GM21526 (cell line): ENCODE measurements around the gene PLCL2.

Experiments
- ATAC-seq: cut with Tn5 transposase; IDR thresholded peaks from one replicate; pipeline ENCODE4 v1.9.1; 2021; ENCODE audit warnings: moderate library complexity; ENCODE audit not compliant: unreplicated experiment, low FRiP score

The PLCL2 gene

GRCh38 chr3:17063596-17063995 is 178.8 kb downstream of the PLCL2 start:
- ATAC-seq = no peak

GRCh38 chr3:17065315-17065714 is 180.6 kb downstream of the PLCL2 start:
- no peak for ATAC-seq

- ATAC-seq = no peak
Observed at GRCh38 chr3:17065881-17066280, 181.1 kb downstream of the PLCL2 start.

- no peak for ATAC-seq
Observed at GRCh38 chr3:17069754-17070153, 185.0 kb downstream of the PLCL2 start.

GRCh38 chr3:17070161-17070959 is 185.6 kb downstream of the PLCL2 start:
- no peak for ATAC-seq

- no peak for ATAC-seq
Observed at GRCh38 chr3:17074559-17074958, 189.8 kb downstream of the PLCL2 start.

GRCh38 chr3:17075358-17075757 is 190.6 kb downstream of the PLCL2 start:
- ATAC-seq = no peak

- ATAC-seq = no peak
Observed at GRCh38 chr3:17075907-17076306, 191.2 kb downstream of the PLCL2 start.

GRCh38 chr3:17076940-17077605 is 192.3 kb downstream of the PLCL2 start:
- ATAC-seq = no peak

- no peak for ATAC-seq
Observed at GRCh38 chr3:17077606-17078005, 192.9 kb downstream of the PLCL2 start.

GRCh38 chr3:17078926-17079465 is 194.2 kb downstream of the PLCL2 start:
- ATAC-seq = no peak

GRCh38 chr3:17079933-17080332 is 195.2 kb downstream of the PLCL2 start:
- no peak for ATAC-seq

- no peak for ATAC-seq
Observed at GRCh38 chr3:17081520-17081919, 196.8 kb downstream of the PLCL2 start.

GRCh38 chr3:17087509-17087908 is 202.8 kb downstream of the PLCL2 start:
- no peak for ATAC-seq

GRCh38 chr3:17088017-17088416 is 203.3 kb downstream of the PLCL2 start:
- no peak for ATAC-seq

GRCh38 chr3:17088602-17089313 is 204.0 kb downstream of the PLCL2 start:
- no peak for ATAC-seq

GRCh38 chr3:17089314-17089700 is 204.6 kb downstream of the PLCL2 start:
- no peak for ATAC-seq

- ATAC-seq = no peak
Observed at GRCh38 chr3:17090280-17090983, 205.7 kb downstream of the PLCL2 start.

GRCh38 chr3:17091910-17092582 is 207.3 kb downstream of the PLCL2 start:
- no peak for ATAC-seq

GRCh38 chr3:17092583-17092933 is 207.8 kb downstream of the PLCL2 start:
- ATAC-seq = no peak
